GOT3 (cell line): ENCODE results near the gene DAB1.

Experiments used
- DNase-seq: peaks from one replicate; lab custom pipeline; 2025; ENCODE audit warnings: mixed read lengths; lab: John Stamatoyannopoulos, UW

DAB1 gene

DNA sequence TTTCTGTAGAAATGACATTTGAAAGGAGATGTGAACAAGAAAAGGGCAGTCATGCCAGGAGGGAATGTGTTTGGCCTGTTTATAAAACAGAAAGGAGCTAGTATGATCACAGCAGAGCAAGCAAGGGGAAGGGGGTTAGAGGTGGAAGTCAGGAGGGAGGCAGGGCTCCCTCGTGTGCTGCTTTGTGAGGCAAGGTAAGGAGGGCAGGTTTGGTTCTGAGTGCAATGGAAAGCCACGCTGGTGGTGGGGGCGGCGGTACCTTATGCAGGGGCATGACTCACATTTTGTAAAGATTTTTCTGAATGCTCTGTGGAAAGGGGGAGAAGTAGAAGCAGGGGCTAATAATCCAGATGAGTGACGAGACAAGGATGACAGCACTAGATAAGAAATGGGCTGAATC is 260.5 kb downstream of the DAB1 start:
- no peak for DNase-seq

DNA sequence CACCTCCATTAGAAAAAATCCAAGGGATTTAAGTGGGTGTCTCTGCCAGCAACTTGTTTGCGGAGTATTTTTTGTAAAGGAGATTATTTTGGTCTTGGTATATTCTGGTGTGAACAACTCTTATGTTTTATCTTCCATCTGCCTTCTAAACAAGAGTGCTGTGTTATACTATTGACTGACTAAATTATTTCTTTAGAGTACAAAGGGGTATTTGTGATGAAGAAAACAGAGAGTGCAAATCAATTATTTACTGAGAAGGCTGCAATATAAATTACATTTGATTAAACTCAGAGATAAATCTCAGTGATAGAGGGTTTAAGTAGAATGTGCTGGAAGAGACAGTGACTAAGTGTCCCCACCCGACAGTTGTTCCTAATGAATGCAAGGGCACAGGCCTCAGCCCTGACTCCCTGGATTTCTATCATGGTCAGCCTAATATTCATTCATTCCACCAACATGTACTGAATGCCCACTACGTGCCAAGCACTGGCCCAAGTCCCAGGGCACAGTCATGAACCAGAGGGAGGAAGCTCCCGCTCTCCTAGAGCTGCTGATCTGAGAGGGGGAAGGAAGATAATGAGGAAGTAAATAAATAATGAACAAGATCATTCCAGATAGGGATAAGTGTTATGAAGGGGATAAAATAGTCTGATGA is 261.1 kb downstream of the DAB1 start:
- DNase-seq = no peak

DNA sequence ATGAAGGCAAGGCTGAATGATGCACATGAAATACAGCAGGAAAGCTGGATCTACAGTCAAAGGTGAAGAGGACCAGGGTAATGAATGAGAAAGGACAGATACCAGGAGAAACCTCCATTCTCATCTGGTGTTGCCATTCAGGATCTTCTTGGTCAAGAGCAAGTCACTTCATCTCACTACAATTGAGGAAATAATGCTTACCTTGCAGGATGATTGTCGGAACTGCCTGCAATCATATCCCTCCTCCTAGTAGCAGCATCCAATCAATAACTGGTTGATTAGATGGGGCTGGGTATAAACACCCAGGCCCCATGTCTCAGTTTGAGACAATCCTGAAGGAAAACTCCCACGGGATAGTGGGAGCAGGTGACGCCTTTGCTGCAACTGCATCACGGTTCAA is 263.3 kb downstream of the DAB1 start:
- DNase-seq = no peak

DNA sequence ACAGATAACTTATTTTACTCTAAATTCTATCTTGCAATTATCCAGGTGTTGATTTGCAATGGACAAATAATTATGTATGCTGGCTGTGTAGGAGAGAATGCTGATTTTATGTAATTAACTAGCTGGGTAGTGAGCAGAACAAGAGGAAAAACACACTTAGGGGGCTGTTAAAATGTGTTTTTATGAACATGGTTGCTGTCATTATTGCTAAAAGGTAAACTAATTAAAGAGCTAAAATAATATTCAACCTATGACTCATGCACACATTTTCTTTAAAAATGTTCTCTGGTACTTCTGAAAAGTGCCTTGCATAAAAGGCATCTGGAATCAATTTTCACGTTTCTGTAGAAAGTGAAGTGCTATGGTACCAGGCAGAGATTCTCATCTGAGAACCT is 265.3 kb downstream of the DAB1 start:
- DNase-seq = no peak

DNA sequence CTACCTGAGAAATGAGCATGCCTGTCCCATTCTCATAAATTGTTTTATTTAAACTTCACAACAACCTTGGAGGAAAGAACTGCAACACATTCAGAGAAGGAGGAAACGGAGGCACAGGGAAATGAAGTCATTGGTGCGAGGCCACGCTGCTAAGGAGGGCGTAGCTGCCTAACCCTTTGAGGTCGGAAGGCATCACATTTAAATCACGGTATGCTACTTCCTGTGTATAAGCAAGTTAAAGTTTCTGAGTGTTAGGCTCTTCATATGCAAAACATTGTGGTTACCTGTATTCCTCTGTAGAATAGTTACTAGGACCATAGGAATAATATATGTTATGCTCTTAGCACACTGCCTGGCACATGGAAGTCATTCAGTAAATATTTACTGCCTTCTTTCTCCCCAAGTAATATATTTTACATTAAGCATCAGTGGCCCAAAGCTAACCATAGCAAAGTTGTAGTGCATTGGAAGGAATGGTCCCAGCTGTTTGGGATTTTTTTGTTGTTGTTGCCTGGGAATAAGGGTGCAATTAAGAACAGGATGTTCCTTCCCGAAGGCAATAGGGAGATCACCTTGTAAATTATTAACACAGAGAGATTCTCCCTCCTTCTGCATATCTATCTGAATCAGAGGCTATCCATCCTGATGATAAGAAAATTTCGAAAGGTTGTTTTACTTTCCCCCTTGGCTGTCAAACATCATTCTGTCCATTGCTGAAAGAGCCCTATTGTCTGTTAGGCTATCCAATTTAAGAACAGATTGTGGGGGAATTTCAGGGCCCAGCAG is 265.8 kb downstream of the DAB1 start:
- DNase-seq = no peak

DNA sequence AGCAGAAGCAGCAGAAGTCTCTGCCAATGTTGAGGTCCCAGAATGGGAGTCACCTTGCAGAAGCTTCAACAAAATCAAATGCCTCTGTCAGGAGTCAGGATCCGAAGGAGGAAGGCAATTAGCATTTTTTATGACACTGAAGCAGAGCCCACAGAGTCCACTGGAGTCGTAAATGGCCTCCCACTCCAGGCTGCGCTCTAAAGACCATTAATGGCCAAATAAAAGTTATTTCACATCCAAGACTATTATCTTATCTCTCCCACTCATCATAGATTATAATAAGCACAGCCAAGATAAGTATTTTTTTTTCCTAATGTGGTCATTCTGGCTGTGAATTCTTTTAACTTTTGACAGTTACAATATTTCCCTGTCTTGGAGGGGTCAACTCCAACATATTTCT is 267.0 kb downstream of the DAB1 start:
- DNase-seq = no peak

DNA sequence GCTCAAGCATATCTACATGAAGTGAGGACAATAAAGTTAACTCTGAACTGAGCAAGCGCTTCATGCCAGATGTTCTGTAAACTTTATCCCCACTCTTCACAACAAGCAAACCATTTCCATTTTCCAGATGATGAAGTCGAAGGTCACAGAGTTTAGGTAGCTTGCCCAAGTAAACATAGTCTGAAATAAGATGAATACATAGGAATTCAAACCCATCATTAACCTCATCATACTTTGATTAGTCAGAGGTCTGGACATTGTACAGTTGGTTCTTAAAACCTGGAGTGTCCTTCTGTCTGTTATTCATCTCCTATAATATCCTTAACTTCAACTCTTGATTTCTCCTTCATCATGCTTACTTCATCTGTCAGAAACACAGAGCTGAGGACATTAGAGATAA is 277.8 kb downstream of the DAB1 start:
- DNase-seq = no peak

DNA sequence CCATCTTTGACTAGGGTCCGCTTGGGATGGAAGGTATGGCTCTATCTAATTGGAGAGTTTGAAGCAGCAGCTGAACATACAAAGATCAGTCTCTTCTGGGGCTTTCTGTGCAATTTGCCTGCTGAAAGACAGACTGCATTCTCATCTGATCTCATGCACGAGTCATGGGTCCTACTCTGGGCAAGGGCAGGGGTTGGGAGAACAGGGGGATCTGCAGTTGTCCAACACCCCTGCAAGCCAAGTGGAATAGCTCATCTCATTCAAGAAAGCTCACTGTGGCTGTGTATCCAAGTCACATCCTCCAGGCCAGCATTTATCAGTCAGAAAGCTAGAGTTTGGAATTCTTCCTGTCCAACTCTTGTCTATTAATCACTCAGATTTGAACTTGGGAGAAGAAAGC is 280.9 kb downstream of the DAB1 start:
- no peak for DNase-seq

DNA sequence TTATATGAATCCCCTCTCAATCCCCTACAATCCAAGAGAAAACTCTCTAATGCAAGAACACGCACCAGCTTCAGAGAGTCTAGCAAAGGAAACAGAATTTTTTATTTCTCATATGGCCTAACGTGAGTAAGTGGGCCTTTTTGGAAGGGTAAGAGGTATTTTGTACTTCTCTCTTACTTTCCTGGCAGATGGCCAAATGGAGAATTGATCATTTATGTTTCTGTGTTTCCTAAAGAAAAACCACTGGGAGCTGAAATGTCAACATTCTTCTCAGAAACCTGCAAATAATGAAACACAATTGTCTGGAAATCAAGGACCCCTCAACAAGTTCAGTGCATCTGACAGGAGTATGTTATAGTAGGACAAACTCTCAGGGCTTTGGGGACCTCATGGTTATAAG is 281.7 kb downstream of the DAB1 start:
- no peak for DNase-seq

DNA sequence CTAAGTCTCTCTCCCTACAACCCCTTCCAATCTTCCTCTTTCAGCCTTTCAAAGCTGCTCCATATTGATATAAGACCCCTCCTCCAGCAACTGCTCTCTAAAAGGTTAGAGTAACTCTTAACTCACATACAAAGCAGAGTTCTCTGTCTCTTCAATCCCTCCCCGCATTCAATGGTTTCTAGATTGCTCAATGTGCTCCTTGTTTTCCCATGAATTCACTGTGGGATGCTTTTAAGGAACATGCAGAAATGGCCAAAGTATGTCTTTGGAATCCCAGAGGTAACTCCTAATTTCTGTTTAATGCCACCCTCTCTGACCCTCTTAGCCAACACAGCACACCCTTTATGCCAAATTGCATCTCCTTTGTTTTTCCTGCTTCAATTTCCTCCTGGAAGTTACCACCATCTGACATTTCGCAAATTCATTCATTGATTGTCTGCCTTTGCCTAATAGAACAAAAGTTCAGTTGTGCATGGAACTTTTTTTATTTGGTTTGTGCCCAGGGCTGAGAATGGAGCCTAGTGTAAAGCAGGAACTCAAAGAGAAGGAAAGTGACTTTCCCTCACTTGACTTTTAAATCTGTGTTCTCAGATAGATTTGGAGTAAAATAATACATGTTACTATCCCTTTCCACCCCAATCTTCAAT is 285.3 kb downstream of the DAB1 start:
- no peak for DNase-seq

DNA sequence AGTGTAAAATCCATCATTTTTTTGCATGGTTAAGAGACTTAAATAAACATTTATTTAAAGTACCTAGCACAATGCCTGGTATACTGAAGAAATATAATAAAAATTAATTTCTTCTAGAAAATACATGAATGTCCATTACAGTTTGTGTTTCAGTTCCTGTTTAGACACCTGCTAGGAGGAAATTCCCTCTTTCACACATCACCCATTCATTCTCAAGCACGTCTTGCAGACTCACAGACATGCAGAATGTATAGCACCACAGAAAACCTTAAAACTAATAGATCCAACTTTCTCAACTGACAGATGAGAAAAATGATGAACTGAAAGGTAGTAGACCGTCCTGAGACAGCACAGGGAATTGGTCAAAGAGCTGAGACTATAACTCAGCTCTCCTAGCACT is 285.9 kb downstream of the DAB1 start:
- DNase-seq = no peak

DNA sequence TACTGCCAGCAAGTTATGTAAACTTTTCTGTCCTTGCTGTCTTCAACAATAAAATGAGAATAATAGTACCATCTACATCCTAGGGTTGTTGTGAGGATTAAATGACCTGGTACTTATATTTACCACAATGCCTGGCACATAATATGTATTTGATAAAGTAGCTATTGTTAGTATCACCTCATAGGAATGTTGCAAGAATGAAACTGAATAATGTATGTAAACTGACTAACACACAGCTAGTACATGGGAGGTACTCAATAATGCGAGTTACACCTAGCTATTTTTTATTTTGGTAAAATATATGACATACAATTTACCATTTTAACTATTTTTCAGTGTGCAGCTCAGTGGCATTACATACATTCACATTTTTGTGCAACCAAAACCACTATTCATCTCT is 289.1 kb downstream of the DAB1 start:
- DNase-seq = no peak

DNA sequence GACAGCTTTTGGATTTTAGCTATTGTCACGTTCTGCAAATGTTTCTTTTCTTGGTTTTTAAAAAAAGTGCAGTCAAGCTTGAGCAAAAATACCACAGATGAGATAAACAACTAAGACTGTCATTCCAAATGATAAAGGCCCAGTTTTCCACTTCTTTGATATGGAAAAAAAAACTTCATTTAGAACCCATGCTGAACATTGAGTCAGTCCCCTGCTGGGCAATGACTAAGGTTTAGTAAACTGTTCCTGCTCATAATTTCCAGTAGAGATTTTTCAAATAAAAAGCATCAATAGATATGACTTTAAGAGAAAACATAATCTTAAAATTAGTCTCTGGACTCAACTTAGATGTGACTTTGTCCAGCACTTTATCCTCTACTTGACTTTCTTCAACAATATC is 290.2 kb downstream of the DAB1 start:
- DNase-seq = no peak

DNA sequence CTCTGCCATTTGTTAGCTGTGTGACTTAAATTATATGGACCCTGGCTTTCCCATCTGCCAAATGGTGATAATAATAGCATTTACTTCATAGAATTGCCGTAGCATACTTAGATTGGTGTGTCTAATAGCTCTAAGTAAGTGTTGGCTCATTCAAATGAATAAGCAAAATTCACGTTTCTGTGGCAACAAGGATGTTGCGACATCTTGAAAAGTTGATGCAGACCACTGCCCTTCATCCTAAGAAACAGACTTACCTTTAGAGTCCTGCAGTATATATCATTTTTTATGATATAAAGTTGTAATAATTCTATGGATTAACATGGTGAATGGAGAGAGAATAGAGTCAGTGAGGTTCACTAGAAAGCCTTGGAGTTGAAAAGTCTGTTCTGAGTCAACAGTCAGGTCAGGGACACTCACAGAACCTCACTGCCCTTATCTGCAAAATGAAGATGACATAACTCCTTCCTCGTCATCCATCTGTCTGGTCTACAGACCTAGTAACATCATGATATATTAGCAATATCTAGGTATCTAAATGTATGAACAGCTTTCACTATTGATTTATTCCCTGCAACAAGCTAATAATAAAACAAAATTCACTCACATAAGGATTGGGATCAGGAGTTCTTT is 290.8 kb downstream of the DAB1 start:
- no peak for DNase-seq

DNA sequence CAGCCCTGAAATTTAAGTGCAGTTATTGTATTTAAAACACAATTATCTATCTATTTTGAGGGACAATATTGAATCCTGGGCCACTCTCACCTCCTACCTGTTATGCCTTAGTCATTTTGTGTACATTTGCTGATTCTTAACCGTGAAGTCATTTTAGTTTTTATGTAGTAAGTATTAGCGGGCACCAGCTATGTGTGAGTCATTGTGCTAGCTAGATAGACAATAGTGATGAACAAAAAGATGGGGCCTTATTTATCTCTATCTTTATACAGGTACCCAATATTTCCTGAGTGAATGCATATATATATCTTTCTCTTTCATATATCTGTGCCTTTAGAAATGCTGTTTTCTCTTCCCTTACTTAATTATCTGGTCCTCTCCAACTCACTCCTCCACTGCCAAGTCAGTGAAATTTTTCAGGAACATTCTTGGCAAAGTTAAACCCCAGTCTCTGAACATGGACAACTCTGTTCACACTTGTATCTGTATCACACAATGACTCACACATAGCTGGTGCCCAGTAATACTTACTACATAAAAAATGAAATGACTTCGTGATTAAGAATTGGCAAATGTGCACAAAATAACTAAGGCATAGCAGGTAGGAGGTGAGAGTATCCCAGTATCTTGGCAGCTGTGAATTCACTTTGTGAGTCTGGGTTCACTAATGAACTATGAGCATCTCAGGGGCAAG is 292.0 kb downstream of the DAB1 start:
- no peak for DNase-seq

DNA sequence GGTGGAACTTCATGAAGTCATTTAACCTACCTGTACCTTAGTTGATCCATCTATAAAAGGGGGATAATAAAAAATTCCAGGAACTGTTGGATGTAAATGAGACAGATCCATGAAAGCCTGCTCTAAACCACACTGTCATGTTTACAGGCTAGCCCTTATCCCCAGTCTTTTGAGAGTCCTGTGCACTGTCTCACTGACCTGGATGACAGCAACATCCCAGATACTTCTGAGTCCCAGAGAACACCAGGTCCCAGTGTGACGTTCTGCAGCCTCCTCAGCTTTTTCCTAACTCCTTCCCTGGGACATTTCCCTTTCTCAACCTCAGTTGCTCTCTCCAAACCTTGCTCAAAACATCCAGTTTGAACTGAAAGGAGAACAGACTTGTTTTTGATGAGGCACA is 292.6 kb downstream of the DAB1 start:
- DNase-seq = no peak

DNA sequence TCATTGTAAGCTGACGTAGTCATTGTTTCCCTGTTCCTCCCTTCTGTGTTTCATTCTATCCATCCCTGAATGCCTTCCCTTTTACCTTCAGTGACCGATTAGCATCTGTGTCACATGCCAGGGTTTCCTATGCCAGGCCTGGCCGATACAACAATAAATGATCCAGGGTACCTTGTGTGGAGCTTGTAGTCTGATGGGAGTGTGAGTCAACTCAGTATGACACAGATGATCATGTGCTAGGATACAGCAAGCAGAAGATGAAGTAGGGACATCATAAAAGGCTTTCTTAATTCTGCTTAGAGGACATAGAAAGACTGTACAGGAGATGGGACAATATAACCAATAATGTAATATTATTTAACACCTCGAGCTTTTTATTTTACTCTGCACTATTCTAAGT is 294.0 kb downstream of the DAB1 start:
- DNase-seq = no peak

DNA sequence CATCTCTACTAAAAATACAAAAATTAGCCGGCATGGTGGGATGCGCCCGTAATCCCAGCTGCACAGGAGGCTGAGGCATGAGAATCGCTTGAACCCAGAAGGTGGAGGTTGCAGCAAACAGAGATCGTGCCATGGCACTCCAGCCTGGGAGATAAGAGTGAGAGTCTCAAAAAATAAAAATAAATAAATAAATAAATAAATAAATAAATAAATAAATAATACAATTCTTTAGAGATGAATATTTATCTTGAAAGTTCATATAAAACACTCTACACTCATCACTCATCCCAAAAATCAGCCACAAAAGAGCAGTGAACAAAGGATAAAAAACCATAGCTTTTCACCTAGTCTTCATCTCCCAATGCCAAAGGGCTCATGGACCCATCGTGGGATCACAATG is 295.9 kb downstream of the DAB1 start:
- DNase-seq = no peak

DNA sequence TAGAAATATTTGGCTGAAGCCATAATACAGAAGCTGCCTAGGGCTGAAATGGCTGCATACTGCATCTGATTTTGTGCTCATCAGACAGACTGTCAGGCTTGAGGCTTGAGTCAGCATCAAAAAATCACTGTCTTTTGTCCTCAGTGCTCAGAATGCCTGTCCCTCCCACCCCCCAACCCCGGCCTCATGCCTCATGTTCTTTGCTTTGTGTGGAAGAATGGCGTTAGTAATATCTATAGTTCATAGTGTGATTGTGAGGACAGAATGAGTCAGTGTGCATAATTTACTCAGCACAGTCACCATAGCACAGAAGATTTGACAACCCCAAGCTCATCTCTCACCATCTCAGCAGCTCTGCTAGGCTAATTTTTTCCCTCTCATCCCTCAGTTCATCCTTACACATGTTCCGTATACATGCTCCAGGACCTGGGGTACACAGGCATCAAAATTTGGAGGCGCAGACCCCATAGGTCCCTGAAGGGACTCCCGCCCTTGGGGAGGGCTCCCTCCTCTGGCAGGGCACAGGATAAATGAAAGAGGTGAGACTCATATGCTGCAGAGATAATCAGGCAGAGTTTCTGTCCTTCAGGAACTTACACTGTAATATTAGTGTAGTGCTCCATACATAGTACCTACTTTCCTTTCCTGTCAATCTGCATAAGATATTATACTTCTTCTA is 299.0 kb downstream of the DAB1 start:
- DNase-seq = no peak

DNA sequence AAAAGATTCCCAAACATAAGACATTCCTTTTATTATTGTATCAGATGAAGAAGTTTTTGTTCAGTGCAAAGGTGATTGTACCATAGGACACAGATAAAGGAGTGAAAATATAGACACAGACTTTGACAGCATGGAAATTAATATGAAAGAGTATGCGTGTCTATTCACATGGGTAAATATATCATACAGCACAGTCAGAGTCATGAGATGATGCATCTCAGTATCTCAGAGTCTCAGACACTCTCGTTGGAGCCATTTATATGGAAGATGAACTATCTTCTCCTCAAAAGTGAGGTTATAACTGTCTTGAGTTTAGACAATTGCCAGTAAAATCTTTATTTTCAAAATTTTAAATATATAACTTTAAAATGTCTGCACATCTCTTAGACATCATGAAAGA is 299.7 kb downstream of the DAB1 start:
- no peak for DNase-seq

DNA sequence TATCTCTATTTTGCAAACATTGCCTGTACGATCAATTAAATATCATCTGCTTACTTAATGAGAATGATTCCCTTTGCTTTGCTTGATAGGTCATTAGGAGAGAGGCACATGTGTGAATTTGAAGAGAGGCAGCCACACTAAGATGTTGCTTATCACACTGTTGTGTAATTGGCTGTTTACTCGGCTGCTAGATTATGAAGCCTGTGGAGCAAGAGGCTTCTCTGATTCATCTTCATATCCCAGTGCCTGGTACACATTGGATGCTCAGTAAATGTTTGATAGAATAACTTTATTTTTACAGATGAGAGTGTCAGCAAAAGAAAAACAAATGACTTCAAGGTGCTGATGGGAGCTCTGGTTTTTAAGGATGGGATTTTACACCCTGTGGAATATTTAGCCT is 301.8 kb downstream of the DAB1 start:
- no peak for DNase-seq
